Mesothelial cell of epicardium (in vitro differentiated cells): ENCODE measurements around the gene BEND7. TPM values are rescaled to one million over a fixed set of nuclear protein-coding genes. Genes with fewer than 3 reads are reported as not detected.
A peak's percentile ranks its signal among the peaks of the same experiment; 100 is the strongest.

Source experiments
- DNase-seq, 2 experiments: peaks; one replicate each; pipeline ENCODE4 v3.0.0; 2021; ENCODE audit warnings: low spot score in 2 of 2; ENCODE audit not compliant: unreplicated experiment in 2 of 2
- H3K27ac Mint-ChIP-seq: 2 replicates; pipeline ENCODE4 v1.8.0; 2021; ENCODE audit warnings: mixed read lengths
- H3K27me3 Mint-ChIP-seq: 2 replicates; pipeline ENCODE4 v1.8.0; 2021; ENCODE audit warnings: low read depth, mixed read lengths
- H3K36me3 Mint-ChIP-seq: 2 replicates; pipeline ENCODE4 v1.8.0; 2021; ENCODE audit warnings: mixed read lengths
- H3K4me1 Mint-ChIP-seq: 2 replicates; pipeline ENCODE4 v1.8.0; 2021; ENCODE audit warnings: mixed read lengths
- H3K4me3 Mint-ChIP-seq: 2 replicates; pipeline ENCODE4 v1.8.0; 2021; ENCODE audit warnings: mild to moderate bottlenecking, moderate library complexity, mixed read lengths
- H3K9me3 Mint-ChIP-seq: 2 replicates; pipeline ENCODE4 v1.8.0; 2021; ENCODE audit warnings: mixed read lengths
- CTCF ChIP-seq: fragments of 200-600 bp; sonication (generic); IDR thresholded peaks from one replicate; pipeline ENCODE4 v1.5.0; 2021; ENCODE audit warnings: antibody characterized with exemption; ENCODE audit not compliant: unreplicated experiment
- total RNA-seq: library from RNA; stranded (reverse); gene quantifications from 3 replicates; pipeline ENCODE4 v1.2.1, GENCODE V29; 2021

The BEND7 gene
- total RNA-seq, 1 donor from 2014 or later: 38.2 TPM

- Mint-ChIP-seq H3K27me3 (no peaks in the 10 kb centered on the region), H3K9me3 (no peaks in the 10 kb centered on the region), H3K36me3 (peaks cover 19% of the 10 kb centered on the region), H3K27ac (no peak overlapping the region), H3K4me1 (no peaks in the 10 kb centered on the region), H3K4me3 (no peak overlapping the region)
- DNase-seq: no peak
- TF ChIP-seq CTCF: no peak
Measured at GRCh38 chr10:13490503-13490902, 38.3 kb downstream of the BEND7 start.

GRCh38 chr10:13489035-13489599 is 39.7 kb downstream of the BEND7 start:
- Mint-ChIP-seq H3K4me1 (no peaks in the 10 kb centered on the region), H3K36me3 (peaks cover 12% of the 10 kb centered on the region), H3K27me3 (no peaks in the 10 kb centered on the region), H3K27ac (no peak overlapping the region), H3K9me3 (no peaks in the 10 kb centered on the region), H3K4me3 (no peak overlapping the region)
- no peak for TF ChIP-seq CTCF
- no peak for DNase-seq

DNA sequence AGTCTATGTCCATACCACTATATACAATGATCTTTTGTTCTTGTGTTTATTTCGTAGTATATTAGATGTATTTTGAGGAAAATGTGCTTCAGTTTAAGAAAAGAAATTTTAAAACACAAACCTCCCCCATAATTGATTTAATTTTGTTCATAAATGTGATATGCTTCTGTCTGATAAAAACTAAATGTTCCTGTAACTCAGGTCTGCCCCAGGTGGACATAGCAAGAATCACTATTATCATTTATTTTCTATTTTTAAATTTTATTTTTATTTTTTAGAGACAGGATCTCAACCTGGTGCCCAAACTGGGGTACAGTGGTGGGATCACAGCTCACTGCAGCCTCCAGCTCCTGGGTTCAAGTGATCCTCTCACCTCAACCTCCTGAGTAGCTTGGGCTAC is 43.2 kb downstream of the BEND7 start:
- H3K9me3 Mint-ChIP-seq: no peaks in the 10 kb centered on the region
- no peaks in the 10 kb centered on the region for H3K4me1 Mint-ChIP-seq
- no peak overlapping the region for H3K27ac Mint-ChIP-seq
- H3K27me3 Mint-ChIP-seq: no peaks in the 10 kb centered on the region
- H3K36me3 Mint-ChIP-seq: peaks cover 10% of the 10 kb centered on the region
- peak; percentile 67 for TF ChIP-seq CTCF
- DNase-seq: no peak
- no peak overlapping the region for H3K4me3 Mint-ChIP-seq

DNA sequence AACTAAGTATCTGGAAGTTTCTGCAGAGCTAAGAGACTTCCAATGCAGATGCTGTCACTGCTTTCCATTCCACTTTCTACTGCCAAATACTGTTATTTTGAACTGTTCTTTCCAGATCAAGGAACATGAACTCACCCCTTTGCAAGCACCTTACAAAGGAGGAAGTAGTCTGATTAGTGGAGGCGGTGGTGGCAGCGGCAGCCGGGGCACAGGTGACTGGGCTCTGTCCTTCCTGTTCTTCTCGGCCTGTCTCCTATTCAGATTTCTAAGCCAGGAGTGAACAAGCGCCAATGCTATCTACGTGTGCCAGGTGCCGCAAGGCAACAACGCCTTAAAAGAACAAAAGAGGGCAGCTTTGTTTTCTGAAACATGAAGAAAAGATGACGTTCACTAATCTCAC is 44.9 kb downstream of the BEND7 start:
- no peak overlapping the region for H3K4me3 Mint-ChIP-seq

GRCh38 chr10:13483073-13483472 is 45.7 kb downstream of the BEND7 start:
- Mint-ChIP-seq H3K27ac (no peak overlapping the region), H3K9me3 (no peaks in the 10 kb centered on the region), H3K4me3 (no peak overlapping the region), H3K27me3 (no peaks in the 10 kb centered on the region), H3K36me3 (peaks cover 7% of the 10 kb centered on the region), H3K4me1 (no peaks in the 10 kb centered on the region)
- TF ChIP-seq CTCF: no peak
- no peak for DNase-seq

More for the DNA sequence above, 44.9 kb downstream of the BEND7 start:
- Mint-ChIP-seq H3K36me3 (peaks cover 7% of the 10 kb centered on the region), H3K27me3 (no peaks in the 10 kb centered on the region), H3K4me1 (no peaks in the 10 kb centered on the region), H3K27ac (no peak overlapping the region), H3K9me3 (no peaks in the 10 kb centered on the region)
- no peak for TF ChIP-seq CTCF
- no peak for DNase-seq

GRCh38 chr10:13481690-13482089 is 47.1 kb downstream of the BEND7 start:
- Mint-ChIP-seq H3K36me3 (peaks cover 4% of the 10 kb centered on the region), H3K27me3 (no peaks in the 10 kb centered on the region), H3K9me3 (no peaks in the 10 kb centered on the region), H3K27ac (no peak overlapping the region), H3K4me1 (no peaks in the 10 kb centered on the region), H3K4me3 (no peak overlapping the region)
- no peak for TF ChIP-seq CTCF
- no peak for DNase-seq
